Measurements from ENCODE around the gene SURF6. TPM values are rescaled to one million over a fixed set of nuclear protein-coding genes. Genes with fewer than 3 reads are reported as not detected.

Gene SURF6
- total and polyA plus RNA-seq, 2 of the 8 experiments (the other 6 are each of a cell fraction or from before 2014, with no cell fraction given), result 6.1 to 23.7 TPM

GRCh38 chr9:133327834-133328484 is 8.0 kb downstream of the SURF6 start:
- Histone ChIP-seq H3K4me1 (replicated peaks in 1 of 4; ENCODE audit: control insufficient read depth in 3 of 4, insufficient read depth in 4 of 4, low read length in 3 of 4) (no peaks in the 10 kb centered on the region), H4K20me1 (replicated peaks in 1 of 2; ENCODE audit: control insufficient read depth in 1 of 2, insufficient read depth in 2 of 2, low read length in 2 of 2) (peaks cover 2 to 10% of the 10 kb centered on the region in 2 experiments), H2BK5ac (ENCODE audit: low read depth, low read length) (peak overlapping the region; percentile 24; the same call in 1 of the 2 replicates), H2BK20ac (ENCODE audit: low read length) (no peak overlapping the region), H3K56ac (replicated peaks; ENCODE audit: insufficient read length, low read depth, low read length) (no peak overlapping the region), H2BK120ac (replicated peaks; ENCODE audit: low read depth, low read length) (peak overlapping the region; percentile 33), H3K36me3 (ENCODE audit: control insufficient read depth in 2 of 4, insufficient read depth in 4 of 4, low read length in 3 of 4) (peaks cover 11 to 27% (median 24%) of the 10 kb centered on the region in 4 experiments), H3K4ac (replicated peaks; ENCODE audit: insufficient read length, low read depth, low read length) (no peak overlapping the region), H3K23ac (ENCODE audit: insufficient read length) (no peak overlapping the region), H3K14ac (ENCODE audit: insufficient read length) (no peak overlapping the region), H3K23me2 (ENCODE audit: low read depth, low read length) (no peaks in the 10 kb centered on the region), H2AK5ac (ENCODE audit: low read depth, low read length) (no peak overlapping the region), H3K4me2 (ENCODE audit: insufficient read depth in 1 of 2, low read depth in 2 of 2, low read length in 2 of 2) (no peak overlapping the region), H3K79me1 (ENCODE audit: low read depth, low read length) (no peaks in the 10 kb centered on the region; the same call in 1 of the 2 replicates), H3K9ac (replicated peaks in 1 of 4; ENCODE audit: extremely low read depth in 1 of 4, low read depth in 3 of 4, low read length in 3 of 4) (no peak overlapping the region), H3K27me3 (replicated peaks in 1 of 4; ENCODE audit: control insufficient read depth in 3 of 4, extremely low read depth in 1 of 4, insufficient read depth in 3 of 4, low read length in 3 of 4) (no peaks in the 10 kb centered on the region), H2BK12ac (ENCODE audit: low read depth, low read length) (0 out of 2 replicates have a peak overlapping the region, but pooled peaks have one; percentile 9), H3K79me2 (ENCODE audit: control insufficient read depth in 1 of 2, insufficient read depth in 2 of 2, low read length in 2 of 2) (no peaks in the 10 kb centered on the region), H4K8ac (ENCODE audit: extremely low read depth, insufficient read depth, low read length) (no peak overlapping the region), H3K9me3 (ENCODE audit: insufficient read depth in 2 of 2, low read depth in 1 of 2, low read length in 1 of 2) (peaks cover 10 to 16% of the 10 kb centered on the region in 2 experiments), H2AFZ (ENCODE audit: low read length) (no peak overlapping the region), H3K18ac (ENCODE audit: extremely low read depth, low read length) (no peak overlapping the region), H2BK15ac (ENCODE audit: low read length) (no peak overlapping the region), H4K91ac (replicated peaks; ENCODE audit: insufficient read length, low read length) (no peak overlapping the region), H3K27ac (ENCODE audit: low read depth, low read length) (no peak overlapping the region), H3K4me3 (ENCODE audit: extremely low read depth in 1 of 4, insufficient read depth in 2 of 4, low read depth in 3 of 4, low read length in 4 of 4) (no peak overlapping the region), H4K5ac (ENCODE audit: insufficient read length, low read depth, low read length) (no peak overlapping the region)
- FAIRE-seq, result no peak
- 91% methylated on average over 10 of the region's 10 CpGs; no CpG with 5 or more reads in 1 of the 2 experiments for WGBS, 2 experiments (ENCODE audit: extremely low coverage in 1 of 2, insufficient coverage in 1 of 2, insufficient read length in 1 of 2, insufficient replicate concordance in 2 of 2, low coverage in 1 of 2, low lambda C conversion rate in 2 of 2, missing lambda C conversion rate in 1 of 2)
- ChIA-PET CTCF (ENCODE audit: partially characterized antibody) (interaction anchor here (0.8 to 4.2 kb wide), 6 partner anchors 89 to 356 kb away, joined by 3 to 25 read pairs (median 4); no protein-coding TSS in a partner anchor), POLR2A (ENCODE audit: partially characterized antibody) (no interaction called here)
- no peak for DNase-seq (ENCODE audit: low read depth in 1 of 2, low spot score in 2 of 2)
- TF ChIP-seq CTBP2 (IDR thresholded peaks at IDR 0.05; ENCODE audit: borderline replicate concordance, insufficient read depth, insufficient read length, low read length), result no peak
- TF ChIP-seq USF2 (IDR thresholded peaks at IDR 0.05; ENCODE audit: low read length), result no peak
- TF ChIP-seq SRF (IDR thresholded peaks at IDR 0.05; ENCODE audit: low read depth, low read length), result no peak
- no peak for TF ChIP-seq SP1 (IDR thresholded peaks at IDR 0.05; ENCODE audit: low read depth, low read length)
- TF ChIP-seq YY1 (IDR thresholded peaks at IDR 0.05; ENCODE audit: low read depth, low read length), result no peak
- no peak for TF ChIP-seq SIN3A (conservative IDR thresholded peaks at IDR 0.05 in 1 of 2, IDR thresholded peaks at IDR 0.05 in 1 of 2; ENCODE audit: low read depth in 1 of 2, low read length in 2 of 2)
- no peak for TF ChIP-seq ATF2 (IDR thresholded peaks at IDR 0.05; ENCODE audit: low read length)
- no peak for TF ChIP-seq SIX5 (IDR thresholded peaks at IDR 0.05; ENCODE audit: low read depth, low read length)
- no peak for TF ChIP-seq PHF8 (conservative IDR thresholded peaks at IDR 0.05; ENCODE audit: low read depth, low read length)
- peak in 1 of 2 experiments; percentile 48; a peak in 1 of 3 replicates for TF ChIP-seq POLR2A (IDR thresholded peaks at IDR 0.05; ENCODE audit: control extremely low read depth in 1 of 2, low read depth in 2 of 2, low read length in 2 of 2)
